Stimulated activated CD8-positive, alpha-beta memory T cell treated with anti-CD3 and anti-CD28 coated beads, Interleukin-7, amount 100 ng/mL, for 24 hours (primary cell): ENCODE results near the gene BCAM.
"Not testable (repeated sequence)": the region's sequence is repeated elsewhere in the genome, so short reads cannot be mapped to it uniquely, and the experiment has no call there.

Experiments used
- DNase-seq: peaks from one replicate; pipeline ENCODE4 v3.0.0-alpha.2; 2020; ENCODE audit warnings: low read depth

Gene BCAM

GRCh38 chr19:44808463-44809371 lies at the start of gene BCAM:
BCAM (plus strand) TSS chr19:44809103; CDS start chr19:44809125, 22 bp downstream.
- no peak for DNase-seq

GRCh38 chr19:44762038-44762437 lies 46.9 kb upstream of the BCAM start:
- DNase-seq: no peak

- DNase-seq: no peak
Observed at GRCh38 chr19:44765033-44765948, 43.6 kb upstream of the BCAM start.

- DNase-seq: no peak
Observed at GRCh38 chr19:44765949-44766335, 43.0 kb upstream of the BCAM start.

- no peak for DNase-seq
Observed at GRCh38 chr19:44767295-44768180, 41.4 kb upstream of the BCAM start.

GRCh38 chr19:44770550-44771257 lies 38.2 kb upstream of the BCAM start:
- peak; percentile 94 for DNase-seq

GRCh38 chr19:44772144-44772543 lies 36.8 kb upstream of the BCAM start:
- not testable (repeated sequence) for DNase-seq

- DNase-seq: no peak
Observed at GRCh38 chr19:44772959-44773358, 35.9 kb upstream of the BCAM start.

GRCh38 chr19:44775676-44776240 lies 33.1 kb upstream of the BCAM start:
- DNase-seq: no peak

- no peak for DNase-seq
Observed at GRCh38 chr19:44776402-44777096, 32.4 kb upstream of the BCAM start.

- DNase-seq: no peak
Observed at GRCh38 chr19:44777715-44778347, 31.1 kb upstream of the BCAM start, which contains the start of gene CBLC. CBLC (plus strand) TSS chr19:44777890; CDS start chr19:44777932, 42 bp downstream.

GRCh38 chr19:44779150-44779549 lies 29.8 kb upstream of the BCAM start:
- no peak for DNase-seq

- not testable (repeated sequence) for DNase-seq
Observed at GRCh38 chr19:44781694-44782093, 27.2 kb upstream of the BCAM start.

- no peak for DNase-seq
Observed at GRCh38 chr19:44782729-44783128, 26.2 kb upstream of the BCAM start.

GRCh38 chr19:44783545-44783944 lies 25.4 kb upstream of the BCAM start:
- no peak for DNase-seq

GRCh38 chr19:44785271-44785670 lies 23.6 kb upstream of the BCAM start:
- DNase-seq: no peak

- DNase-seq: no peak
Observed at GRCh38 chr19:44785993-44786392, 22.9 kb upstream of the BCAM start.

GRCh38 chr19:44788971-44789370 lies 19.9 kb upstream of the BCAM start:
- DNase-seq: no peak

- DNase-seq: no peak
Observed at GRCh38 chr19:44789943-44790483, 18.9 kb upstream of the BCAM start.
